Measurements from ENCODE around the gene SPR.
A peak's percentile ranks its signal among the peaks of the same experiment; 100 is the strongest.

SPR gene

GRCh38 chr2:72927619-72928550, 40.7 kb downstream of the SPR start:
- DNase-seq (ENCODE audit: insufficient read length, low spot score) = no peak
- FAIRE-seq = no peak

GRCh38 chr2:72929010-72929409, 41.8 kb downstream of the SPR start:
- FAIRE-seq = no peak
- DNase-seq (ENCODE audit: insufficient read length, low spot score) = no peak

DNA sequence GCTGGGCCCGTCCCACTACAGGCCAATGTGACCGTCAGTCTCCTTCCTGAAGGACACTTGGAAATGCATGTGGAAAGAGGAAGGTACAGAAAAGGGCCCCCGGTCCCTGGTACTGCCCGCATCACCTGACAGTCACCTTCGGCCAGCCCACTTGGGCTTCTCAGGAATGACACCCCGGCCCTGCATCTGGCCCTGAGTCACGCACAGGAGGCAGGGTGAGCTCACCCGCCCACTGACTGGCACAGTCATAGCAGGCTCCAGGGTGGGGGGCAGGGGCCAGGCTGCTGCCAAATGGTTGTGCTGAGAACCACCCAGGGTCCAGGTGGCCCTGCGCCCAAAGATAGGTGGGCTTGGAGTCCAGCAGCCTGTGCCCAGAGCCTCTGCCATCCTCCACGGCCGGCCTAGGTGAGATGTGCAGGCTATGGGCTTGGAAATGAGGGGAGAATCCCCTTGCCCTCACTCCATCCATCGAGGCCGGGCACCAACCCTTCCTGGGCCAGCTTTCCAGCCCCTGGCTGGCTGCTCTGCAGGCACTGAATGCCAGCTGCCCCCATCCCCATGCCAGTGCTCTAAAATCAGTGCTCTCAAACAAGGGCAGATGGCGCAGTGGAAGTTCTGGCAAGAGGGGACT, 44.2 kb downstream of the SPR start:
- FAIRE-seq = no peak

GRCh38 chr2:72932045-72932740, 45.0 kb downstream of the SPR start:
- DNase-seq (ENCODE audit: insufficient read length, low spot score) (no peak), FAIRE-seq (no peak)

More for the DNA sequence above, 44.2 kb downstream of the SPR start:
- no peak for DNase-seq (ENCODE audit: insufficient read length, low spot score)

DNA sequence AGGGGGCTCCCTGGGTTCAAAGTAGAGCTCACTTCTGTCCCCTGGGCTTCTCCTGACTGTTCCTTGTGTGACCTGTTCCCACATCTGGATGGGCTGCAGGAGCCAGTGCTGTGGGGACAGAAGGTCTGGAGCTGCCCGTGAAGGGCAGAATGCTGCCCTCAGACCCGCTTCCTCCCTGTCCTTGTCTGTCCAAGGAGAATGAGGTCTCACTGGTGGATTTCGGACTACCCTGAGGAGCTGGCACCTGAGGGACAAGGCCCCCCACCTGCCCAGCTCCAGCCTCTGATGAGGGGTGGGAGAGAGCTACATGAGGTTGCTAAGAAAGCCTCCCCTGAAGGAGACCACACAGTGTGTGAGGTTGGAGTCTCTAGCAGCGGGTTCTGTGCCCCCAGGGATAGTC, 45.6 kb downstream of the SPR start:
- DNase-seq (ENCODE audit: insufficient read length, low spot score) (no peak), FAIRE-seq (no peak)

GRCh38 chr2:72933207-72933606, 46.0 kb downstream of the SPR start:
- FAIRE-seq (no peak), DNase-seq (ENCODE audit: insufficient read length, low spot score) (no peak)

DNA sequence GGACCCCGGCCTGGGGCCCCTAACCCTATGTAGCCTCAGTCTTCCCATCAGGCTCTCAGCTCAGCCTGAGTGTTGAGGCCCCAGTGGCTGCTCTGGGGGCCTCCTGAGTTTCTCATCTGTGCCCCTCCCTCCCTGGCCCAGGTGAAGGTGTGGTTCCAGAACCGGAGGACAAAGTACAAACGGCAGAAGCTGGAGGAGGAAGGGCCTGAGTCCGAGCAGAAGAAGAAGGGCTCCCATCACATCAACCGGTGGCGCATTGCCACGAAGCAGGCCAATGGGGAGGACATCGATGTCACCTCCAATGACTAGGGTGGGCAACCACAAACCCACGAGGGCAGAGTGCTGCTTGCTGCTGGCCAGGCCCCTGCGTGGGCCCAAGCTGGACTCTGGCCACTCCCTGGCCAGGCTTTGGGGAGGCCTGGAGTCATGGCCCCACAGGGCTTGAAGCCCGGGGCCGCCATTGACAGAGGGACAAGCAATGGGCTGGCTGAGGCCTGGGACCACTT, 46.5 kb downstream of the SPR start:
- no peak for FAIRE-seq
- no peak for DNase-seq (ENCODE audit: insufficient read length, low spot score)

- no peak for DNase-seq (ENCODE audit: insufficient read length, low spot score)
- FAIRE-seq = peak; percentile 72
These were observed 47.7 kb downstream of the SPR start for GRCh38 chr2:72934683-72935610.

GRCh38 chr2:72935611-72935957, 48.4 kb downstream of the SPR start:
- no peak for FAIRE-seq
- no peak for DNase-seq (ENCODE audit: insufficient read length, low spot score)

- DNase-seq (ENCODE audit: insufficient read length, low spot score) (no peak), FAIRE-seq (no peak)
These were observed 49.6 kb downstream of the SPR start for GRCh38 chr2:72936660-72937355.

DNA sequence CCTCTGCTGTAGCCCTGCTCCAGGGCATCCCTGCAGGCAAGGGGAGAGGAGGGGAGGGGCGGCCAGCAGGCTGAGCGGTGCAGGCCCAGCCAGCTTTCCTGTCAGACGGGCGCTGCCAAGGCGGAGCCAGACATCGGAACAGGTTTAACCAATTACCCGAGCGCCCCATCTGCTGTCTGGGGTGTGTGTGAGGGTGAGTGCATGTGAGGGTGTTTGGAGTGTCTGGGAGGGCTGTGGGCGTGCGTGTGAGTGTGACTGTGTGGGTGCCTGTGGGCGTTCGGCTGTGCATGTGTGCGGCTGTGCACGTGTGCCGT, 50.1 kb downstream of the SPR start:
- FAIRE-seq = no peak
- no peak for DNase-seq (ENCODE audit: insufficient read length, low spot score)

- DNase-seq (ENCODE audit: insufficient read length, low spot score) = no peak
- FAIRE-seq = no peak
These were observed 51.2 kb downstream of the SPR start for GRCh38 chr2:72938455-72938854.

- DNase-seq (ENCODE audit: insufficient read length, low spot score) (no peak), FAIRE-seq (no peak)
These were observed 53.2 kb downstream of the SPR start for GRCh38 chr2:72940361-72940760.

DNA sequence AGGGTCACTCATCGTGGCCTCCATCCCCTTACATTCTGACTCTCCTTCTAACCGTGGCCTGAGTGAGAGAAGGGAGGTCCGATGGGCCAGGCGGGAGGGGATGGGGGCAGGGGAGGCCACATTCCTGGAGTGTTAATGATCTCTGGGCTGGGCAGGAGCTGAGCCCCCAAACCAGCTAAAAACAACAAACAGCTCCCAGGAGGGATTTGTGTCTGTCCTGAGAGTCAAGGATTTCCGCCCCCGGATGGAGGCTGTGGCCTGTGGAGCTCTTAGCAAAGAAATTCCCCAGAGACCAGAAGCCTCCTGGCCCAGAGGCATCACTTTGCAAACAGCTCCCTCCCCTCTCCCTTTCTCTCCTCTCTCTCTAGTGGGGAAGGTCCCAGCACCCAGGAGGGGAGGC, 53.6 kb downstream of the SPR start:
- no peak for FAIRE-seq
- no peak for DNase-seq (ENCODE audit: insufficient read length, low spot score)
